Peyer's patch (tissue), 4 donors: ENCODE results near the gene PDE4B. TPM values are rescaled to one million over a fixed set of nuclear protein-coding genes. Genes with fewer than 3 reads are reported as not detected.

Experiments used
- DNase-seq, 3 donors: peaks; one replicate each; pipeline ENCODE4 v3.0.0-alpha.2; 2017 to 2019
- H3K27ac ChIP-seq, 4 donors: fragments of 200-600 bp; sonication (generic); one replicate each; pipeline ENCODE4 v1.5.1; 2016 to 2019
- H3K27me3 ChIP-seq, 2 donors: fragments of 200-600 bp; sonication (generic); one replicate each; pipeline ENCODE4 v1.5.1; 2019
- H3K36me3 ChIP-seq, 3 donors: fragments of 200-600 bp; sonication (generic); one replicate each; pipeline ENCODE4 v1.5.1; 2016 to 2019
- H3K4me1 ChIP-seq, 4 donors: fragments of 200-600 bp; sonication (generic); one replicate each; pipeline ENCODE4 v1.5.1; 2016 to 2019
- H3K4me3 ChIP-seq, 4 donors: fragments of 200-600 bp; sonication (generic); 1 replicate in 3 of 4; 2 replicates in 1 of 4; pipeline ENCODE4 v1.5.1; 2016 to 2019; ENCODE audit warnings: mild to moderate bottlenecking in 1 of 4
- H3K9me3 ChIP-seq, 4 donors: fragments of 200-600 bp; sonication (generic); one replicate each; pipeline ENCODE4 v1.5.1; 2016 to 2019; ENCODE audit warnings: mild to moderate bottlenecking in 1 of 4
- POLR2A ChIP-seq, 2 donors: fragments of 450-650 bp; IDR thresholded peaks; one replicate each; pipeline ENCODE4 v1.5.1; 2017; ENCODE audit warnings: antibody characterized with exemption in 2 of 2, mild to moderate bottlenecking in 2 of 2, moderate library complexity in 2 of 2
- total RNA-seq, 4 donors: library from RNA; depleted of rRNA; stranded (reverse); fragments of >200 nt; gene quantifications; one replicate each; pipeline ENCODE4 v1.1.0, GENCODE V29; 2016
- TF ChIP-seq, protein P1 (sequence below), 6 experiments: fragments of 450-650 bp in 4 of 6; fragments of 200-600 bp in 2 of 6; sonication (generic) in 1 of 6; IDR thresholded peaks; one replicate each; pipeline ENCODE4 v1.5.1; 2017 to 2019; ENCODE audit warnings: antibody characterized with exemption in 6 of 6, mild to moderate bottlenecking in 3 of 6, moderate library complexity in 1 of 6

The PDE4B gene
- 10 to 100 TPM in 2 of 4 donors, 1 to 10 TPM in 2; 2.1 to 96.6 (median 9.6) TPM for total RNA-seq

GRCh38 chr1:65792669-65793358, at the start of gene PDE4B:
Gene PDE4B (plus strand): TSS chr1:65792895.
- TF ChIP-seq, protein P1, sequence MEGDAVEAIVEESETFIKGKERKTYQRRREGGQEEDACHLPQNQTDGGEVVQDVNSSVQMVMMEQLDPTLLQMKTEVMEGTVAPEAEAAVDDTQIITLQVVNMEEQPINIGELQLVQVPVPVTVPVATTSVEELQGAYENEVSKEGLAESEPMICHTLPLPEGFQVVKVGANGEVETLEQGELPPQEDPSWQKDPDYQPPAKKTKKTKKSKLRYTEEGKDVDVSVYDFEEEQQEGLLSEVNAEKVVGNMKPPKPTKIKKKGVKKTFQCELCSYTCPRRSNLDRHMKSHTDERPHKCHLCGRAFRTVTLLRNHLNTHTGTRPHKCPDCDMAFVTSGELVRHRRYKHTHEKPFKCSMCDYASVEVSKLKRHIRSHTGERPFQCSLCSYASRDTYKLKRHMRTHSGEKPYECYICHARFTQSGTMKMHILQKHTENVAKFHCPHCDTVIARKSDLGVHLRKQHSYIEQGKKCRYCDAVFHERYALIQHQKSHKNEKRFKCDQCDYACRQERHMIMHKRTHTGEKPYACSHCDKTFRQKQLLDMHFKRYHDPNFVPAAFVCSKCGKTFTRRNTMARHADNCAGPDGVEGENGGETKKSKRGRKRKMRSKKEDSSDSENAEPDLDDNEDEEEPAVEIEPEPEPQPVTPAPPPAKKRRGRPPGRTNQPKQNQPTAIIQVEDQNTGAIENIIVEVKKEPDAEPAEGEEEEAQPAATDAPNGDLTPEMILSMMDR (IDR thresholded peaks at IDR 0.05) = no peak
- no peak for TF ChIP-seq POLR2A (IDR thresholded peaks at IDR 0.05)
- Histone ChIP-seq H3K27ac (peak within 1 kb of the TSS in 1 of 4 donors; percentile 17), H3K4me1 (peaks cover 0 to 10% (median 0%) of the 10 kb centered on the region in 4 donors), H3K9me3 (no peaks in the 10 kb centered on the region), H3K4me3 (peak within 1 kb of the TSS; percentile 4 to 45 (median 29)), H3K36me3 (no peaks in the 10 kb centered on the region), H3K27me3 (peaks cover 0 to 6% of the 10 kb centered on the region in 2 donors)
- peak in 1 of 3 donors; percentile 41 for DNase-seq

GRCh38 chr1:65744731-65745130, 48.0 kb upstream of the PDE4B start:
- no peaks in the 10 kb centered on the region for H3K4me1 ChIP-seq

DNA sequence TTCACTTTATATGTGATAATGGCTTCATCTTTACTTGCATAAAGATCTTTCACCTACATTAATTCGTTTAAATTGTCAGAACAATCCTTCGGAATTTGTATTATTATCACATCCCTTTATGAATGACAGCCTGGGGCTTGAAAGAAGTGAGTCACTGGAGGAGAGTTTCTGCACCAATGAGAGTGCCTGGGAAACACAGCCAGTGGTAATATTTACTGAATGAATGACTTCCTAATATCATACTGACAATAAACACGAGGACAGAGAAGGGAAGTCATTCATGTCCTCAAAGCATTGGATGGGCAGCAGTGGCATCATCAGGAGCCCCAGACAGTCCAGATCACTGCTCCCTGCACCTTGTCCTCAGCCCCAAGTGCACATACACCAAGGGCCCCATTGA, 40.7 kb upstream of the PDE4B start:
- H3K36me3 ChIP-seq = no peaks in the 10 kb centered on the region
- H3K4me3 ChIP-seq = no peak overlapping the region
- DNase-seq = no peak
- H3K9me3 ChIP-seq = no peaks in the 10 kb centered on the region
- TF ChIP-seq, protein P1 (IDR thresholded peaks at IDR 0.05) = no peak
- TF ChIP-seq POLR2A (IDR thresholded peaks at IDR 0.05) = no peak
- no peaks in the 10 kb centered on the region for H3K4me1 ChIP-seq
- H3K27ac ChIP-seq = no peak overlapping the region
- H3K27me3 ChIP-seq = no peaks in the 10 kb centered on the region

More at GRCh38 chr1:65744731-65745130, 48.0 kb upstream of the PDE4B start:
- H3K4me3 ChIP-seq = no peak overlapping the region
- no peak for DNase-seq
- H3K27me3 ChIP-seq = no peaks in the 10 kb centered on the region
- H3K9me3 ChIP-seq = peaks cover 0 to 9% (median 0%) of the 10 kb centered on the region in 4 donors
- H3K36me3 ChIP-seq = no peaks in the 10 kb centered on the region
- no peak overlapping the region for H3K27ac ChIP-seq
- TF ChIP-seq, protein P1 (IDR thresholded peaks at IDR 0.05) = no peak
- TF ChIP-seq POLR2A (IDR thresholded peaks at IDR 0.05) = no peak

DNA sequence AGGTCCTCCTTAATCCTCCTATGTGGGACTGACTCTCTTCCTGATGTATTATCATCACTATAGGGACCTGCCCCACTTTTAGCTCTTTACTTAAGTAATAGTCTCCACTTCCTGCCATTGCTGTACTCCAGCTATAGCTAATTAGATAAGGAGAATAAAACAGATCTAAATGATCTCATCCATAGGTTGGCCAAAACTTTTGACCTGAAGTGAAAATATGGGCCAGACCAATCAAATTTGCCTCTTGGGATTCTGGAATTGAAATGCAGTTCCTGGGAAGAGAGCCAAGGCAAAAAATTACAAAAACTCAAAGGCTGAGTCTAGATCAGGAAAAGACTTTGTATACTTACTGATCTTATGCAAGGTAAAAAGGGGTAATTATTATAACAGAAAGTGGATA, 36.1 kb upstream of the PDE4B start:
- Histone ChIP-seq H3K4me3 (no peak overlapping the region), H3K4me1 (no peaks in the 10 kb centered on the region), H3K27me3 (no peaks in the 10 kb centered on the region), H3K9me3 (no peaks in the 10 kb centered on the region), H3K27ac (no peak overlapping the region), H3K36me3 (no peaks in the 10 kb centered on the region)
- DNase-seq = no peak
- TF ChIP-seq POLR2A (IDR thresholded peaks at IDR 0.05) = no peak
- TF ChIP-seq, protein P1 (IDR thresholded peaks at IDR 0.05) = no peak

DNA sequence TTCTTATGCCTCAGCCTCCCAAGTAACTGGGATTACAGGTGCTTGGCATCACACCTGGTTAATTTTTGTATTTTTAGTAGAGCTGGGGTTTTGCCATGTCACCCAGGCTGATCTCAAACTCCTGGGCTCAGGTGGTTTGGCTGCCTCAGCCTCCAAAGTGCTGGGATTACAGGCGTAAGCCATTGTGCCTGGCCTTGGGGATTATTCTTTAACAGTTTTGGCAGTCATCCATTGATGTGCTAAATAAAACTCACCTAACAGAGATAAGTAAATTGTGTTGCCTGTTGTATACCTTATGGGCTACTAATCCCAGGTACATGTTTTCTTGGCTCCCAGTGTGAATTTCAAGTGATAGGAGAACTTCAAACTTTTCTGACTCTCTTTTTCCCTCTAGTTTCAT, 35.2 kb upstream of the PDE4B start:
- DNase-seq = no peak
- no peaks in the 10 kb centered on the region for H3K36me3 ChIP-seq
- H3K27me3 ChIP-seq = no peaks in the 10 kb centered on the region
- no peak overlapping the region for H3K4me3 ChIP-seq
- H3K27ac ChIP-seq = no peak overlapping the region
- TF ChIP-seq, protein P1 (IDR thresholded peaks at IDR 0.05) = no peak
- no peak for TF ChIP-seq POLR2A (IDR thresholded peaks at IDR 0.05)
- no peaks in the 10 kb centered on the region for H3K4me1 ChIP-seq
- H3K9me3 ChIP-seq = no peaks in the 10 kb centered on the region
